ENCODE measurements around the gene BCAP31.

DNA sequence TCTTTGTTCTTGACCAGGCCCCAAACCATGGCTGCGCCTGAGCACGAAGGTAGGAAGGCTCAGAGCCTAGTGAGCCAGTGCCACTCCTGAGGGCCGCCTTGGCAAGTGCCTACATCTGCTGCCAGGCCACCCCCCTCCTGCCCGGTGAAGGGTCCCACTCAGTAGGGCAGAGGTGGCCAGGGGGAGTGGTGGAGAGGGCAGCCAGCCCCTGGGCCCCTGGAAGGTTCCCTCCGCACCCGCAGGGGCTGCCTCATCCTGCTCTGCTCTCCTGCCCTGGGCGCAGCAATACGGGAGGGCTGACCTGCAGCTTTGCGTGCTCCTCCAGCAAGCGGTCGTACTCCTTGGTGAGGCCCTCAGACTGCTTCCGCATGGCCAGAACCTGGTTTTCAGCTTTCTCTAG, 22.5 kb downstream of the BCAP31 start:
- TF ChIP-seq, protein P1, sequence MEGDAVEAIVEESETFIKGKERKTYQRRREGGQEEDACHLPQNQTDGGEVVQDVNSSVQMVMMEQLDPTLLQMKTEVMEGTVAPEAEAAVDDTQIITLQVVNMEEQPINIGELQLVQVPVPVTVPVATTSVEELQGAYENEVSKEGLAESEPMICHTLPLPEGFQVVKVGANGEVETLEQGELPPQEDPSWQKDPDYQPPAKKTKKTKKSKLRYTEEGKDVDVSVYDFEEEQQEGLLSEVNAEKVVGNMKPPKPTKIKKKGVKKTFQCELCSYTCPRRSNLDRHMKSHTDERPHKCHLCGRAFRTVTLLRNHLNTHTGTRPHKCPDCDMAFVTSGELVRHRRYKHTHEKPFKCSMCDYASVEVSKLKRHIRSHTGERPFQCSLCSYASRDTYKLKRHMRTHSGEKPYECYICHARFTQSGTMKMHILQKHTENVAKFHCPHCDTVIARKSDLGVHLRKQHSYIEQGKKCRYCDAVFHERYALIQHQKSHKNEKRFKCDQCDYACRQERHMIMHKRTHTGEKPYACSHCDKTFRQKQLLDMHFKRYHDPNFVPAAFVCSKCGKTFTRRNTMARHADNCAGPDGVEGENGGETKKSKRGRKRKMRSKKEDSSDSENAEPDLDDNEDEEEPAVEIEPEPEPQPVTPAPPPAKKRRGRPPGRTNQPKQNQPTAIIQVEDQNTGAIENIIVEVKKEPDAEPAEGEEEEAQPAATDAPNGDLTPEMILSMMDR (IDR thresholded peaks at IDR 0.05) = no peak
- no peak for TF ChIP-seq POLR2A (IDR thresholded peaks at IDR 0.05)
